ENCODE results near the gene TMPRSS7. TPM values are rescaled to one million over a fixed set of nuclear protein-coding genes. Genes with fewer than 3 reads are reported as not detected.

Gene TMPRSS7
- polyA plus RNA-seq, 1 donor from 2014 or later: 0.52 TPM

- Histone ChIP-seq H2AFZ (ENCODE audit: low read depth, low read length) (no peak overlapping the region), H3K9me3 (ENCODE audit: low read length) (no peaks in the 10 kb centered on the region), H3K27ac (ENCODE audit: low read length) (no peak overlapping the region), H3K4me3 (ENCODE audit: low read length) (no peak overlapping the region), H3K9me2 (ENCODE audit: insufficient read depth, low read length) (no peaks in the 10 kb centered on the region), H4K20me1 (ENCODE audit: insufficient read depth) (no peaks in the 10 kb centered on the region), H3F3A (ENCODE audit: insufficient read depth, low read length, poor library complexity, severe bottlenecking) (no peaks in the 10 kb centered on the region), H3K9ac (ENCODE audit: low read length) (no peak overlapping the region), H3K27me3 (ENCODE audit: insufficient read depth, low read depth, low read length) (no peaks in the 10 kb centered on the region), H3K79me2 (replicated peaks; ENCODE audit: insufficient read depth, low read length) (no peaks in the 10 kb centered on the region), H3K4me2 (ENCODE audit: low read length) (no peak overlapping the region), H3K36me3 (ENCODE audit: insufficient read depth, low read length) (no peaks in the 10 kb centered on the region)
- TF ChIP-seq EZH2 (IDR thresholded peaks at IDR 0.05; ENCODE audit: borderline replicate concordance, insufficient read depth, low read length, poor library complexity, severe bottlenecking) (no peak), RAD21 (conservative IDR thresholded peaks at IDR 0.05) (no peak), MXI1 (conservative IDR thresholded peaks at IDR 0.05; ENCODE audit: poor library complexity, severe bottlenecking) (no peak), TAF1 (IDR thresholded peaks at IDR 0.05; ENCODE audit: low read depth) (no peak), POLR2AphosphoS5 (IDR thresholded peaks at IDR 0.05) (no peak), EP300 (conservative IDR thresholded peaks at IDR 0.05; ENCODE audit: poor library complexity, severe bottlenecking) (no peak), SMC3 (conservative IDR thresholded peaks at IDR 0.05; ENCODE audit: poor library complexity) (no peak), REST (IDR thresholded peaks at IDR 0.05; ENCODE audit: borderline replicate concordance) (no peak)
- TF ChIP-seq, protein P1, sequence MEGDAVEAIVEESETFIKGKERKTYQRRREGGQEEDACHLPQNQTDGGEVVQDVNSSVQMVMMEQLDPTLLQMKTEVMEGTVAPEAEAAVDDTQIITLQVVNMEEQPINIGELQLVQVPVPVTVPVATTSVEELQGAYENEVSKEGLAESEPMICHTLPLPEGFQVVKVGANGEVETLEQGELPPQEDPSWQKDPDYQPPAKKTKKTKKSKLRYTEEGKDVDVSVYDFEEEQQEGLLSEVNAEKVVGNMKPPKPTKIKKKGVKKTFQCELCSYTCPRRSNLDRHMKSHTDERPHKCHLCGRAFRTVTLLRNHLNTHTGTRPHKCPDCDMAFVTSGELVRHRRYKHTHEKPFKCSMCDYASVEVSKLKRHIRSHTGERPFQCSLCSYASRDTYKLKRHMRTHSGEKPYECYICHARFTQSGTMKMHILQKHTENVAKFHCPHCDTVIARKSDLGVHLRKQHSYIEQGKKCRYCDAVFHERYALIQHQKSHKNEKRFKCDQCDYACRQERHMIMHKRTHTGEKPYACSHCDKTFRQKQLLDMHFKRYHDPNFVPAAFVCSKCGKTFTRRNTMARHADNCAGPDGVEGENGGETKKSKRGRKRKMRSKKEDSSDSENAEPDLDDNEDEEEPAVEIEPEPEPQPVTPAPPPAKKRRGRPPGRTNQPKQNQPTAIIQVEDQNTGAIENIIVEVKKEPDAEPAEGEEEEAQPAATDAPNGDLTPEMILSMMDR (IDR thresholded peaks at IDR 0.05; ENCODE audit: poor library complexity, severe bottlenecking): no peak
Observed at GRCh38 chr3:112119962-112120836, 85.7 kb downstream of the TMPRSS7 start.

- H3K27ac ChIP-seq (ENCODE audit: low read length): no peak overlapping the region
- no peaks in the 10 kb centered on the region for H3K9me3 ChIP-seq (ENCODE audit: low read length)
- no peaks in the 10 kb centered on the region for H4K20me1 ChIP-seq (ENCODE audit: insufficient read depth)
- H3F3A ChIP-seq (ENCODE audit: insufficient read depth, low read length, poor library complexity, severe bottlenecking): no peaks in the 10 kb centered on the region
- no peaks in the 10 kb centered on the region for H3K79me2 ChIP-seq (replicated peaks; ENCODE audit: insufficient read depth, low read length)
- H3K36me3 ChIP-seq (ENCODE audit: insufficient read depth, low read length): no peaks in the 10 kb centered on the region
- H3K4me3 ChIP-seq (ENCODE audit: low read length): no peak overlapping the region
- H3K27me3 ChIP-seq (ENCODE audit: insufficient read depth, low read depth, low read length): no peaks in the 10 kb centered on the region
- TF ChIP-seq, protein P1 (IDR thresholded peaks at IDR 0.05; ENCODE audit: poor library complexity, severe bottlenecking): no peak
- no peak for TF ChIP-seq TAF1 (IDR thresholded peaks at IDR 0.05; ENCODE audit: low read depth)
- TF ChIP-seq EP300 (conservative IDR thresholded peaks at IDR 0.05; ENCODE audit: poor library complexity, severe bottlenecking): no peak
- no peak for TF ChIP-seq RAD21 (conservative IDR thresholded peaks at IDR 0.05)
- no peak for TF ChIP-seq MXI1 (conservative IDR thresholded peaks at IDR 0.05; ENCODE audit: poor library complexity, severe bottlenecking)
- no peak for TF ChIP-seq EZH2 (IDR thresholded peaks at IDR 0.05; ENCODE audit: borderline replicate concordance, insufficient read depth, low read length, poor library complexity, severe bottlenecking)
- TF ChIP-seq SMC3 (conservative IDR thresholded peaks at IDR 0.05; ENCODE audit: poor library complexity): no peak
- no peak for TF ChIP-seq REST (IDR thresholded peaks at IDR 0.05; ENCODE audit: borderline replicate concordance)
- TF ChIP-seq POLR2AphosphoS5 (IDR thresholded peaks at IDR 0.05): no peak
- no peak overlapping the region for H3K4me2 ChIP-seq (ENCODE audit: low read length)
- no peak overlapping the region for H2AFZ ChIP-seq (ENCODE audit: low read depth, low read length)
- H3K9me2 ChIP-seq (ENCODE audit: insufficient read depth, low read length): no peaks in the 10 kb centered on the region
- H3K9ac ChIP-seq (ENCODE audit: low read length): no peak overlapping the region
Observed at GRCh38 chr3:112121577-112122547, 87.3 kb downstream of the TMPRSS7 start.
